ENCODE data around the gene TADA2B. TPM values are rescaled to one million over a fixed set of nuclear protein-coding genes. Genes with fewer than 3 reads are reported as not detected.

Gene TADA2B
- total and polyA plus RNA-seq, 2 of the 4 experiments (the other 2 are of a cell fraction) = 6.1 to 8.6 TPM

DNA sequence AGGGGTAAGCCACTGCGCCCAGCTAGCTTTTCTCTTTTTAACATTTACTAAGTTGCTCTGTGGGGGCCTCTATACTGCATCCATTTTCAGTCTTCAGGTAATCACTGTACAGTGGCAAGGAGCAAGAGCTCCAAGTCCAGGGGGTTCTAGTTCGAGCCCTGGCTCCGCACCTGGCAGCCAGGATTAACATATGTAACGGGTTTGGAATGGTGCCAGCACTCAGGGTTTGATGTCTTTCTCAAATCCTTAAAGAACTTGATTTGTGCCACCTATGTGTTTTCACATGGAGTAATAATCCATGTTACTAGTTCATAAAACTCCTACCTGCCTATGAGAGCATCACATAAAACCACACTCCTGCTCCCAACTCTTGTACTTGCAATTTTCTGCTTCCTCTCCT lies 20.2 kb downstream of the TADA2B start:
- Histone ChIP-seq H2BK5ac (ENCODE audit: low read depth, low read length, poor library complexity, severe bottlenecking) (no peak overlapping the region), H3K4me3 (ENCODE audit: insufficient read depth, low read depth, low read length) (no peak overlapping the region), H2AK5ac (ENCODE audit: low read depth, low read length) (no peak overlapping the region), H2AFZ (replicated peaks; ENCODE audit: low read length, poor library complexity) (no peak overlapping the region), H4K5ac (ENCODE audit: low read depth, low read length) (no peak overlapping the region), H3K9me3 (ENCODE audit: control insufficient read depth, insufficient read depth, low read length) (no peaks in the 10 kb centered on the region), H3K14ac (replicated peaks; ENCODE audit: low read depth, low read length) (no peak overlapping the region), H3K4me1 (ENCODE audit: control insufficient read depth, insufficient read depth, low read length) (peaks cover 4% of the 10 kb centered on the region; the same call in 1 of the 2 replicates), H4K91ac (ENCODE audit: insufficient read depth, low read depth, low read length) (no peak overlapping the region), H3K4ac (ENCODE audit: low read depth, low read length) (no peak overlapping the region), H4K8ac (ENCODE audit: low read depth in 2 of 2, low read length in 2 of 2) (no peak overlapping the region), H2BK120ac (ENCODE audit: low read depth, low read length) (no peak overlapping the region), H3K9me1 (ENCODE audit: insufficient read depth, low read length) (peaks cover 3% of the 10 kb centered on the region; the same call in 1 of the 2 replicates), H3K79me1 (ENCODE audit: low read depth in 1 of 2, low read length in 2 of 2) (peaks cover 44 to 54% of the 10 kb centered on the region in 2 experiments), H3K27ac (ENCODE audit: insufficient read depth, low read length) (no peak overlapping the region), H2BK15ac (ENCODE audit: low read depth, low read length) (no peak overlapping the region), H3K4me2 (ENCODE audit: low read depth, low read length) (no peak overlapping the region), H3K36me3 (ENCODE audit: control insufficient read depth, insufficient read depth, low read length) (peaks cover 43% of the 10 kb centered on the region), H2BK20ac (ENCODE audit: low read depth, low read length) (no peak overlapping the region), H3K23ac (ENCODE audit: low read depth, low read length) (no peak overlapping the region), H4K20me1 (ENCODE audit: insufficient read depth, low read length) (peaks cover 23% of the 10 kb centered on the region), H3K18ac (ENCODE audit: low read depth, low read length) (no peak overlapping the region), H3K56ac (ENCODE audit: extremely low read depth, insufficient read depth, low read length) (no peak overlapping the region), H3K9ac (ENCODE audit: low read depth, low read length) (no peak overlapping the region), H3K27me3 (ENCODE audit: control insufficient read depth, insufficient read depth, low read length) (no peaks in the 10 kb centered on the region), H2AK9ac (replicated peaks; ENCODE audit: low read depth, low read length, poor library complexity) (no peak overlapping the region)
- CTCF ChIA-PET = interaction anchor here (0.6 kb wide), 1 partner anchor 145 kb away, joined by 3 read pairs; no protein-coding TSS in a partner anchor
- in situ Hi-C loops (cut with MboI; ENCODE audit: low sequenced_read_pairs) (no loop called here), intact Hi-C loops (cut with micrococcal nuclease) (no loop called here), dilution Hi-C loops (cut with HindIII; ENCODE audit: low sequenced_read_pairs, unreplicated experiment) (no loop called here)
- WGBS, 2 experiments (ENCODE audit: extremely low coverage in 2 of 2, insufficient read length in 1 of 2) = 60% methylated on average over 1 of the region's 4 CpGs; no CpG with 5 or more reads in 1 of the 2 experiments
- BruUV-seq (replicated peaks) = no TSS peak
- POLR2A ChIA-PET (ENCODE audit: unreplicated experiment) = no interaction called here
- ATAC-seq (ENCODE audit: low read depth) (no peak), DNase-seq (no peak)
- no peak for TF ChIP-seq RFX5 (IDR thresholded peaks at IDR 0.05; ENCODE audit: low read depth, low read length)
- TF ChIP-seq BHLHE40 (IDR thresholded peaks at IDR 0.05; ENCODE audit: low read depth, low read length) = no peak
- no peak for TF ChIP-seq CEBPB (IDR thresholded peaks at IDR 0.05; ENCODE audit: low read depth, low read length)
- no peak for TF ChIP-seq NFE2L2 (IDR thresholded peaks at IDR 0.05; ENCODE audit: low read depth, low read length)
- TF ChIP-seq RCOR1 (IDR thresholded peaks at IDR 0.05; ENCODE audit: insufficient replicate concordance, low read length) = no peak
- no peak for TF ChIP-seq MAFK (IDR thresholded peaks at IDR 0.05; ENCODE audit: low read depth, low read length)
- TF ChIP-seq, protein P1, sequence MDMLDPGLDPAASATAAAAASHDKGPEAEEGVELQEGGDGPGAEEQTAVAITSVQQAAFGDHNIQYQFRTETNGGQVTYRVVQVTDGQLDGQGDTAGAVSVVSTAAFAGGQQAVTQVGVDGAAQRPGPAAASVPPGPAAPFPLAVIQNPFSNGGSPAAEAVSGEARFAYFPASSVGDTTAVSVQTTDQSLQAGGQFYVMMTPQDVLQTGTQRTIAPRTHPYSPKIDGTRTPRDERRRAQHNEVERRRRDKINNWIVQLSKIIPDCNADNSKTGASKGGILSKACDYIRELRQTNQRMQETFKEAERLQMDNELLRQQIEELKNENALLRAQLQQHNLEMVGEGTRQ (IDR thresholded peaks at IDR 0.05; ENCODE audit: low read depth, low read length) = no peak
- no peak for TF ChIP-seq MAZ (IDR thresholded peaks at IDR 0.05; ENCODE audit: borderline replicate concordance, low read depth, low read length)
- no peak for TF ChIP-seq SMC3 (IDR thresholded peaks at IDR 0.05; ENCODE audit: low read depth, low read length)
- TF ChIP-seq, protein P2, sequence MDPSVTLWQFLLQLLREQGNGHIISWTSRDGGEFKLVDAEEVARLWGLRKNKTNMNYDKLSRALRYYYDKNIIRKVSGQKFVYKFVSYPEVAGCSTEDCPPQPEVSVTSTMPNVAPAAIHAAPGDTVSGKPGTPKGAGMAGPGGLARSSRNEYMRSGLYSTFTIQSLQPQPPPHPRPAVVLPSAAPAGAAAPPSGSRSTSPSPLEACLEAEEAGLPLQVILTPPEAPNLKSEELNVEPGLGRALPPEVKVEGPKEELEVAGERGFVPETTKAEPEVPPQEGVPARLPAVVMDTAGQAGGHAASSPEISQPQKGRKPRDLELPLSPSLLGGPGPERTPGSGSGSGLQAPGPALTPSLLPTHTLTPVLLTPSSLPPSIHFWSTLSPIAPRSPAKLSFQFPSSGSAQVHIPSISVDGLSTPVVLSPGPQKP (IDR thresholded peaks at IDR 0.05; ENCODE audit: borderline replicate concordance, low read depth, low read length) = no peak
- no peak for TF ChIP-seq POLR2A (IDR thresholded peaks at IDR 0.05; ENCODE audit: low read depth, low read length)
- TF ChIP-seq MXI1 (IDR thresholded peaks at IDR 0.05; ENCODE audit: borderline replicate concordance, low read depth, low read length) = no peak
- TF ChIP-seq, protein P3, sequence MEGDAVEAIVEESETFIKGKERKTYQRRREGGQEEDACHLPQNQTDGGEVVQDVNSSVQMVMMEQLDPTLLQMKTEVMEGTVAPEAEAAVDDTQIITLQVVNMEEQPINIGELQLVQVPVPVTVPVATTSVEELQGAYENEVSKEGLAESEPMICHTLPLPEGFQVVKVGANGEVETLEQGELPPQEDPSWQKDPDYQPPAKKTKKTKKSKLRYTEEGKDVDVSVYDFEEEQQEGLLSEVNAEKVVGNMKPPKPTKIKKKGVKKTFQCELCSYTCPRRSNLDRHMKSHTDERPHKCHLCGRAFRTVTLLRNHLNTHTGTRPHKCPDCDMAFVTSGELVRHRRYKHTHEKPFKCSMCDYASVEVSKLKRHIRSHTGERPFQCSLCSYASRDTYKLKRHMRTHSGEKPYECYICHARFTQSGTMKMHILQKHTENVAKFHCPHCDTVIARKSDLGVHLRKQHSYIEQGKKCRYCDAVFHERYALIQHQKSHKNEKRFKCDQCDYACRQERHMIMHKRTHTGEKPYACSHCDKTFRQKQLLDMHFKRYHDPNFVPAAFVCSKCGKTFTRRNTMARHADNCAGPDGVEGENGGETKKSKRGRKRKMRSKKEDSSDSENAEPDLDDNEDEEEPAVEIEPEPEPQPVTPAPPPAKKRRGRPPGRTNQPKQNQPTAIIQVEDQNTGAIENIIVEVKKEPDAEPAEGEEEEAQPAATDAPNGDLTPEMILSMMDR (conservative IDR thresholded peaks at IDR 0.05; ENCODE audit: low read depth, low read length) = no peak
- no peak for TF ChIP-seq CHD1 (IDR thresholded peaks at IDR 0.05; ENCODE audit: low read depth, low read length)

Measured in IMR-90 (cell line).